Right renal cortex interstitium (tissue), 3 donors: ENCODE results near the gene RNF212. TPM values are rescaled to one million over a fixed set of nuclear protein-coding genes. Genes with fewer than 3 reads are reported as not detected.
"Not testable (repeated sequence)": the region's sequence is repeated elsewhere in the genome, so short reads cannot be mapped to it uniquely, and the experiment has no call there.

Source experiments
- DNase-seq, 3 donors: peaks; one replicate each; pipeline ENCODE4 v3.0.0-alpha.2; 2013; ENCODE audit warnings: low read depth in 3 of 3, low spot score in 2 of 3
- polyA plus RNA-seq, 3 donors: library from polyadenylated mRNA; unstranded; fragments of 120-200 nt; gene quantifications; one replicate each; pipeline ENCODE4 v1.2.1, GENCODE V29; 2013; ENCODE audit not compliant: insufficient read length in 3 of 3

The RNF212 gene
- polyA plus RNA-seq, 3 donors = 11.3 to 14.9 (median 11.5) TPM

DNA sequence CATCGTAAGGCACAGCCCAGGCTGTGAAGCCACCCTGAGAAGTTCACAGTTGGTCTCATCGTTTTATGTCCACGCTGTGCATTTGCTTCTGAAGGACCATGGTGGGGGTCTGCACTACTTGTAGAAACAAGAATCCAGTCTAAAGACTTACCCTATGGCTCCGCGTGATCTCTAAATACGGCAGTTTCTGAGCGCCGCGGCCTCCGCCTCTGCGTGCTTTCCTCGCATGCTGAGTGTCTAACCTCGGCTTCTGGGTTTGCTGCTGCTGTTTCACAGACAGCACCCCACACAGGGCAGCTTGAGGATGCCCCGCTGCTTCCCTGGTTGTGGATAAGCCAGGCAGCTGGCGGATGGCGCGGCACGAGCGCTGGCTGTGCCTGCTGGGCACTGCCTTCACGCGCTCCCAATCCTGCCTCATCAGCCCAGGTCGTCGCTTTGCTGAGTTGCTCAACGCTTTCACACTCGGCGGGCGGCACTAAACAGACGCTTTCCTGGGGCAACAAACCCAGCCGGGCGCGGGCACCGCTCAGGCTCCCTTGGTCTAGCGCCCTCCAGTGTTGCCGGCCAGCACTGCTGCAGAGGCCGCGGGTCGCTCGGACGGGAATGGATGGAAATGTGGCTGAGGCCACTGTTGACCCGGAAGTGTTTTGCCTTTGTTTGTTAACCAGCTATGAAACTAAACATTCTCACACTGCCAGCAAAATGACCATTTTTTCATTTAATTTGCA is 62.7 kb downstream of the RNF212 start:
- no peak for DNase-seq

DNA sequence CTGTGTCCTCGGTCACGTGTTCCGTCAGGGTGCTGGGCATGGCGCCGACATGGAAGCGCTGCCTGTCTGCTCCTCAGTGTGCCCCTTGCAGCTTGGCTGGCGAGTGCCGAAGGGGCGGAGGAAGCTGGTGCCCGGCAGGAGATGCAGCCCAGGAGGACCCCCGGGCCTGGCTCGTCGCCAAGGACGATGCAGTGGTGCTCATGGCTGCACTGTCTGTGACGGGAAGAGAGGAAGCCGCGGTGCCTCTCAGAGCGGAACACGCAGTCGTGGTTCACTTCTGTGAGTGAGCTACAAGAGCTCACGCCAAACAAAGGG is 63.8 kb downstream of the RNF212 start:
- DNase-seq = no peak

DNA sequence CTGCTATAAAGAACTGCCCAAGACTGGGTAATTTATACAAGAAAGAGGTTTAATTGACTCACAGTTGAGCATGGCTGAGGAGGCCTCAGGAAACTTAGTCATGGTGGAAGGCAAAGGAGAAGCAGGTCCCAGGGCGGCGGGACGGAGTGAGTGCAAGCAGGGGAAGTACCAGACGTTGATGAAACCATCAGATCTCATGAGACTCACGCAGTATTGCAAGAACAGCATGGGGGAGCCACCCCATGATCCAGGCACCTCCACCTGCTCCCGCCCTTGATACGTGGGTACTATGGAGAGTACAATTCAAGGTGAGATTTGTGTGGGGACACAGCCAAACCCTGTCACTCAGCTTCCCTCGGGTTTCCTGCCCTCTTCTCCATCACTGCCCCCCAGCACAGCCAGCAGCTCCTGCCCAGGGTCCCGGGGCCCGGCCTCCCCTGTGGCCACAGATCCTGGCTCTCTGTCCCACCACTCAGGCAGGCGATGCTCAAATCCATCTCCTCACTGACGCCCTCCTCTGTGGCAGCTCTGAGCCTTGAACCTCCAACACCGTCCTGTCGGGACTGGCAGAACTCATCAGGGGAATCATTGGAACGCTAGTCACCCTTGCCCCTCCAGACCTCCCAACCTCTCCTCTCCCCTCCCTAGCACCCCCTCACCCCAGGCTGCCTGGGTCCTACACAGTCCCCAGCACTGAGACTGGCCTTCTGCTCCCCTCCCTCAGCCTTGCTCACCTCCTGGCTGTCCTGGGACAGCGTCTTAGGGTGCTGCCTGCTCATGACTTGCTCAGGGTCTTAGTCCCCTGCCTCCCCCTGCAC is 64.4 kb downstream of the RNF212 start:
- no peak for DNase-seq

DNA sequence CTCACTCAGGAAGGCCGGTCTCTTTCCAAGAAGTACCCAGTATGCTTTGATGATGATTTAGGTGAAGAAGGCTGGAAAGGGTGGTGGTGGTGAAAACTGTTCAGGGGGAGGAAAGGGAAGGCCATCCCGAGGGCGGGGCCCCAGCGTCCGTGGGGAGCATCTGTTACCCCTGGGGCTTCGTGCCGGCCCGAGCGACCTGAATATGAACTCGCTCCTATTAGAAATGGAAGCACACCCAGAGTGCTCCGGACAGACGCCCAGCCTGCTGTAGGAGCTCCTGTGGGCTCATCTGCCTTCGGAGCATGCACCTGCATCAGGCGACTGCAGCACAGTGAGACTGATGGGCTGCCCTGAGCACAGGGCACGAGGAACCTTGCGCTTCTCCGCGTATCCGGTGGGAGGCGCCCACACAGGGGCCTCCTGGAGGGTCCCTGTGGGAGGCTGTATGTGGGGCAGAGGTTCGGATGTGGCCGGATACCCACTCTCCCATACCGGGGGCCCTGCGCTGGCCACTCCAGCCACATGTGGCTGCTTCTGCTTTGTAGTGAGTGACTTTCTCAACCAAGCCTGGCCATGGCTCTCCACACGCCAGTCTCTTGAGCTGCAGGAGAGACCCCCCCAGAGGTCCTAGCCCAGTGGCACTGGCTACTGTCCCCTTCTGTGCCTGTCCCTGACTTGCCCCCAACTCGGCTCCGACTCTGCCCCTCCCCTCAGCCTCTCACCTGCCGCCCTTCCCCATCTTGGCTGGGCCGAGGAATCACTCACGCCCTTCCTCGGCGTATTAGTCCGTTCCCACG is 65.2 kb downstream of the RNF212 start:
- no peak for DNase-seq

DNA sequence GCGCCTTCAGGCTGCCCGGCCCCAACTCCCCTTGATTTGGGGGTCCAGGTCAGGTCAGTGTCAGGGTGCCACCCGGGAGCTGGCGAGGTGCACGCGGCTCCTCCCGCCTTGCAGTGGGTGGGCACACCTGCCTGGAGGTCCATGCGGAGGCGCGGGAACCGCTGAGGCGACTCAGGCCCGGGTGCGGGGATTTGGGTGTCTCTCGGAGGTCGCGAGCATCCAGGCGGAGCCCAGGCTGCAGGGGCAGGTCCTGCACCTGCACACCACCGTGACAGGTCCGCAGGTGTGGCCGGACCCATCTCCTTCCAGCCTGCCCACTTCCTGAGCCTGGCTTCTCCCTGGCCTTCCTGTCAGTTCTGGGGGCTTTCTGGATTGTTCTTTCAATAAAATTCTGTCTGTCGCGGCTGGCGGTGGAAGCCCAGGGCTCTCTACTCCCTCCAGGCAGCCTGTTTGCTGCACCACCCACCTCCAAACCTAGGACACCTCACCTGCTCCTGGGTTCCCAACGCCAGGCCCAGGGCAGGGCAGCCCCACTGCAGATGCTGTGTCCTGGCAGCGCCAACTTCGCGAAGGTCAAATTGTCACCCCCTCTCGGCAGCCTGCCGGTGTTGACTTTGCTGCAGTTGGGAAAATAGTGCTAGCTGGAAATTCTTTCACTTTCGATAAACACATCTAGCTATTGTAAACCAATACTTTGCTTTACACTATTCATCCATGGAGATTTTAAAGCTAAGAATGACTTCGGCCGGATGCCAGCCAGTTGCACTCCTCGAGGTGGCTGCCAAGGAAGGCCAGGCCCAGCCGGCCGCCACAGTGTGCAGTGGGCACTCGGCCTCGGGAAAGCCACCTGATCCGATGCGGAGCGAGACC is 66.0 kb downstream of the RNF212 start:
- no peak for DNase-seq

DNA sequence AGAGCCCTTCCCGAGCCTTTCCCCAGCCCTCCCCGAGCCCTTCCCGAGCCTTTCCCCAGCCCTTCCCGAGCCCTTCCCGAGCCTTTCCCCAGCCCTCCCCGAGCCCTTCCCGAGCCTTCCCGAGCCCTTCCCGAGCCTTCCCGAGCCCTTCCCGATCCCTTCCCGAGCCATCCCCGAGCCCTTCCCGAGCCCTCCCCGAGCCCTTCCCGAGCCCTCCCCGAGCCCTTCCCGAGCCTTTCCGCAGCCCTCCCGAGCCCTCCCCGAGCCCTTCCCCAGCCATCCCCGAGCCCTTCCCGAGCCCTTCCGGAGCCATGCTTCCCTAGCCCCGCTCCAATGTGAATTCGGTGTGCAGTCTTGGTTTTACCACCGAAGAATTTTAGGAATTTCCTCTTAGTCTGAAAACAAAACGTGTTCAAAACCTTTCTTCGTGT is 66.8 kb downstream of the RNF212 start:
- DNase-seq = not testable (repeated sequence)

DNA sequence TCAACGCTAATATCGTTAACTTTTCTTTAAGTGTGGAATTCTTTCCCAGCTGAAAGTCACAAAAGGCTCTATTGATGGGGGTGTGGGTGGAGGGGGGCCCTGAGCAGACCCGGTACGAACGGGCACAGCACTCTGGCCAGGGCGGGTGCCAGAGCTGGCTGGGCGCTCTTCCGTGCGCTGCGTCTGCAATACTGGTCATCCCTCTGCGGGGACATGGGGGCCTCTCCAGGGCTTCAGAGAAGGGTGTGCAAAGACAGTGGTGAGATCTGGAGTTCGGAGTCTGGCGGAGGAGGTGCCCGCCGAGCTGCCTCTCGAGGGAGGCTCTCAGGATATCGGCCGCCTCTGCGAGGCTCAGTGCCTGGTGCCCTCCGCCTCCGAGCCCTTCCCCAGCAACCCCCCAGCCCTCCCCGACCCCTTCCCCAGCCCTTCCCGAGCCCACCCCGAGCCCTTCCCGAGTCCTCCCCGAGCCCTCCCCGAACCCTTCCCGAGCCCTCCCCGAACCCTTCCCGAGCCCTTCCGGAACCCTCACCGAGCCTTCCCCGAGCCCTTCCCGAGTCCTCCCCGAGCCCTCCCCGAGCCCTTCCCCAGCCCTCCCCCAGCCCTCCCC is 67.7 kb downstream of the RNF212 start:
- no peak for DNase-seq

DNA sequence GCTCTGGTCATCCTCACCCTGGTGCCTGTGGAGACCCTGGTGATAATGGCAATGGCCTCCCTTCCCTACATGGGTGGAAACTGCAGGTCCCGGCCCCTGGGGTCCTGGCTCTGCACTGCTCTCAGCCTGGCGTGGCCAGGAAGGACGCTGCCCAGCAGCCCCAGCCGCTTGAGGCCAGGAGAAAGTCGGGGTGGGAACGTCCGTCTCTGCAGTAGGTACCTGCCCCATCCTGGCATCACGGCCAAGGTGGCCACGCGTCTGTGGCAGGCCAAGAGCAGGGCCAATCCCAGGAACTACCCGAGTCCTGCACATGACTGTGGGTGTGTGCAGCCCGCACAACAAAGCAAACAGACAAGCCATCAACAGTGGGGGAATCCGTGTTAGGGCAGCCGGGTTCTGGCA is 68.2 kb downstream of the RNF212 start:
- no peak for DNase-seq

DNA sequence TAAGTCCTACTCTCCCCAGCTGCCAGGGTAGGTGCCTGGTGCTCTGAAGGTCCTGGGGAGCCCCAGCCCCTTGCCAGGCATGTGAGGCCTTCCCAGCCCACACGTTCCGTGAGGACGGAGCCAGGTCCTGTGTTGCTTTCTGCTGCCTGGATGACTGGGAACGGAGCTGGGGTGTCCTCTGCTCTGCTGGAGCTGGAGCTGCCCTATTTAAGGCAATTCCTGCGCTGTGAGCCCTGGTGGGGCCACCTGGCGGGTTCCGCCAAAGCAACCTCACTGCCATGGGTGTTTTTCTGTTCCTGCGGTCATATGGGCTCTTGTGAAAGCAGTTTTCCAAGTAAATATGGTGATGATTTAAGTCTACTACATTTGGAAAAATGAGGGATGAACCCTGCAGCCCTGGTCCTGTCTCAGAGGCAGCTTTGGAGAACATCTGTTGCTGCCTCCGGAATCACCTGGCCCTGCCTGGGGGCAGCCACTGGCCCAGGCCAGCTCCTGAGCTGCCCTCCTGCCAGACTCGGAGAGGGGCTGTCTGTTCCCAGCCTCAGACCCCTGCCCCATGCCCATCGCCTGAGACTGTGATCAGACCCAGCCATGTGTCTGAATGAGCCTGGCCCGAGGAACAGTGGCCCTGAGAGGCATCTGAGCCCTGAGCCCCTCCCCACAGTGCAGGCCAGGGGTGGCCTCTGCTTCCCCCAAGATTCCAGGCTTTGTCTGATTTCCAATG is 68.7 kb downstream of the RNF212 start:
- DNase-seq = no peak

DNA sequence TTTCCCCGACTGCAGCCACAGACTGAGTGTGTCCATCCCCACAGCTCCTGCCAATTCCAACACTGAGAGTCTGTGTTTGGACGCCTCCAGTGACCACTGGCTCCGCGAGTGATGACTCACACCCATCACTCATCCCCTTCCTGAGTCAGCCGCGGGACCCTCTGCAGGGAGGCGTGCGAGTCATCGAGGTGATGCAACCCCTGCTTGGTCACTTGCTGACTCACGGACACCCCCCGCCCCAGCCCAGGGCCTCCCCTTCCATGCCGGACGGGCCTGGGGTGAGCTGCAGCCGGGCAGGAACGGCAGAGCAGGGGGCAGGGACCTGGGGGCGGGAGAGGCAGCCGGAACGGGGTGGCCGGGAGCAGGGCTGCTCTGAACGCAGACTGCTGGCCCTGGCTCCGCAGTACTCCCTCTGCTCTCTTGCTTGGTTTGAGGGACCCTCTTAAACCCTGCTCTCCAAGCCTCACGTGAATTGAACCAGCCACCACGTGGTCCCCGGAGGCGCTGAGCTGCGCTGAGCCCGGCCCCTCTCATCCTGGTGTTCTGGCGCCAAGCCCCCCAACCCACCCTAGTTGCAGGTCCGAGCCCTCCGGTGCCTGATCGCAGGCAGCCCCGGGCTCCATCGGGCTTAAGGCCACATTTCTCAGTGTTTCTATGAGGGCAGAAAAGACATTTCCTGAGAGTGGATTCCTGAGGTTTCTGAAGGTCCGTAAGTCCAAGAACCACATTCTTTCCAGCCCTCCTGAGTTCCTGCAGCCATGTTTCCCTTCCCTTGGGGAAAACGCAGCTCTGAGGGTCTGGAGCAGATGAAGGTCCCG is 69.5 kb downstream of the RNF212 start:
- DNase-seq = no peak

DNA sequence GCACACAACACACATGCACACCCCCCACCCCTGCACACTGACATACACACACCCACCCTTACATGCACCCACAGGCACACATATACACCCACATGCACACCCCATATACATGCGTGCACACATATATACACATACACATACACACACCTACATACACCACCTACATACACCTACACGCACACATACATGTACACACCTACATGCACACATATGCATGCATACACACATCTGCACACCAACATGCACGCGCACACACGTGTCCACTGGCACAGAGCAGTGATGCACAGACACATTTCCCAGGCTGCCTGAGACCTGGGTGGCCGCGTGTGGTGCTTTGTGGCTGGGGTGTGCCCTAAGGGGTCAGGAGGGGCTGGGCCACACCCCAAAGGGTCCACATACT is 70.2 kb downstream of the RNF212 start:
- DNase-seq = no peak

DNA sequence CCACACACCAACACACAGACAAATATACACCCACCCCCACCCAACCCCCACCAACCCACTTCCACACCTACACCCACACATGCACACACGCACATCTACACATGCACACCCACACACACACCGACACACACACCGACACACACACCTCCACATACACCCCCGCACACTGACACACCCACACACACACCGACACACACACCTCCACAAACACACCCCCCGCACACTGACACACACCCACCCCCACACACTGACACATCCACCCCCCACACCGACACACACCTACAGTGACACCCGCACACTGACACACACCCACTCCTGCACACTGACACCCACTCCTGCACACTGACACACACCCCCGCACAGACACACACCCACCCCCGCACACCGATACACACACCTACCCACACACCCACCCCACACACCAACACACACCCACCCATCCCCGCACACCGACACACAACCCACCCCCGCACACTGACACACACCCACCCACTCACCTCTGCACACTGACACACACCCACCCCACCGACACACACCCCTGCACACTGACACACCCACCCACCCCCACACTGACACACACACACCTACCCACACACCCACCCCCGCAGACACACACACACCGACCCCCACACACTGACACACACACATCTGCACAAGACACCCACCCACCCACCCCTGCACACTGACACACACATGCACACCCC is 70.9 kb downstream of the RNF212 start:
- DNase-seq = no peak

DNA sequence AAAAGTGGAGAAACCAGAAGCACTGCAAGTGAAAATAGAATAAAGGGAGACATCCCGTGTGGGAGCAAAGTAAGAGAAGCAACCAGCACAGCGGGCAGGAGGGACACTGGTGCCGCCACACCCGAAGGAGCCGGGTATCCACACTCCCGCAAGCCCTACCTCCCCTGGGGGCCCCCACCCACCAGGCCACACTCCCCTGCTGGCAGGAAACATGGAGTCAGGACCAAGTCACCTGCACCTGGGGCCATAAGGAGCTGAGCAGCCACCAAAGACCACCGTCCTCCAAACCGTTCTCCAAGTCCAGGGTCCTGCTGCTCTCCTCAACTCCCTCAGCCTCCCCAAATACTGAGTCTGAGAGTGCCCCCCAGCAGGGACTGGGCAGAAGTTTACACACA is 71.4 kb downstream of the RNF212 start:
- DNase-seq = no peak

DNA sequence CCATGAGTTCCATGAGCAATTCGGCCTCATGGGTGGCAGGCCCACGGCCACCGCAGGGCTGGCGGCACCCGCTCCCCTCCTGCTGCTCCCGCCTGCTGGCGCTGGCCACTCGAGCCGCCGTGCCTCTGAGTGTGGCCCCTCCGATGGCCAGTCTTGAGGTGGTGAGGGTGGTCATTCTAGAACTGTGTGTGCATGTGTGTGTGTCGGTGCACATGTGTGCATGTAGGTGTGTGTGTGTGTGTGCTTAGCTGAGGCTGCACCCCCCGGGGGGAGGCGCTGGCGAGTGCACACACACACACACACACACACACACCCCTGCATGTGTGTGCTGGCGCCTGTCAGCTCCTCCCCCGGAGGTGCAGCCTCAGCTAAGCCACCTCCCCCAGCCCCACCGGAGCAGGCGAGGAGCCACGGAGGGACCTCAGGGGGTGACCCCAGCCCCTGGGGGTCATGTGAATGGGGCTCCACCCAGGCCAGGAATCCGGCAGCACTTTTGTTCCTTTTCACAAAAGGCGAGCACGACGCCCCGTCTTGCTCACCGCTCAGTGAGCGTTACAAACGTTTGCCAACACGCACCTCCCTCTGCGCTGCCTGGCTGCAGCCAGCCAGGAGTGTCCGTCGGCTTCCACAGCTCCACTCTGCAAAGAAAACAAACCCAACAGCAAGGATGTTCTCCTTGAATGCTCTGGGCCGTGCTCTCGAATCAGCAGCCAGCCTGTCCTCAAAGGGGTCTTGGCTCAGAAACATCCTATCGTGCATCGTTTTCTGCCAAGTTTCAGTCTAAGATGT is 72.0 kb downstream of the RNF212 start:
- no peak for DNase-seq

DNA sequence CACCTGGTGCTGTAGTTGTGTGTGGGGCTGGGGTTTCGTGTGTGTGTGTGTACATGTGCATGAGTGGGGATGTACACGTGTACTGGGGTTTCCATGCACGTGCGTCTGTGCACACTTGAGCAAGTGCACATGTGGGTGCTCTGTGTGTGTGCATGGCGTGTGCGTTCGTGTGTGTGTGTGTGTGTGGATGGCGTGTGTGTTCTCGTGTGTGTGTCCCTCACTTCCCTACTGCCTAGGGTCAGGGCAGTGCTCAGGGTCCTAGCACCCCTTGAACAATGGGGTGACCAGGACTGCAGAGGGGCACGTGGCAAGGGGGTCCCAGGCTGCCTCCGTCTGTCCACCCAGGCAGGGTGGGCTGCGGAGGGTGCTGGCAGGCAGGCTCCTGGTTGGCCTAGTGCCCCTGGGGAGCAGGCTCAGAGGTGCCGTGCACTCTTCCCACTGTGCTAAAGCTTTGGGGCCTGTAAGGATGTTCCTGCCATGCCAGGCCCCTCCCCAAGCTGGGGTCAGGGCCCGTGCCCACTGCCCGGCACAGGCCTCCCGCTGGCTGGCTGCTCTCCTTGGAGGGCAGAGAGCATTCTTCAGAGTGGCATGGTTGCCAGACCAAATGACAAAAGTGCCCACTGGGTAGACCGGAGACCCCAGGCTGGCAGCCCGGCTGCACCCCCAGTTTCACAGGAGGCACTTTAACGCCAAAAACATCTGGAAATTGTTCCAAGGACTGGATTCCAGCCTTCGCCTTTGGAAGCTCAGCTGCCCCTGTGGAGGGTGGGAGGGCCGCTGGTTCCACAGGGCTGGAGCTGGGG is 72.8 kb downstream of the RNF212 start:
- no peak for DNase-seq
